DND-41 (cell line): ENCODE data around the gene GUCD1.

ENCODE experiments used
- ATAC-seq: fragments of 200-7000 bp; cut with Tn5 transposase; 3 replicates; pipeline ENCODE4 v1.9.1; 2021; ENCODE audit warnings: low read depth; ENCODE audit not compliant: insufficient read depth
- DNase-seq: peaks from one replicate; pipeline ENCODE4 v3.0.0-alpha.2; 2020
- H2AFZ ChIP-seq: 2 replicates; pipeline ENCODE4 v1.6.0; 2012; ENCODE audit warnings: low read depth, low read length
- H3K27ac ChIP-seq: 2 replicates; pipeline ENCODE4 v1.5.1; 2012; ENCODE audit warnings: low read length, inconsistent platforms
- H3K27me3 ChIP-seq: fragments of 200-600 bp; sonication (generic); 2 replicates; pipeline ENCODE4 v1.6.0; 2012; ENCODE audit warnings: low read length, mild to moderate bottlenecking, inconsistent platforms; ENCODE audit not compliant: insufficient read depth, poor library complexity
- H3K36me3 ChIP-seq: 2 replicates; pipeline ENCODE4 v1.5.1; 2012; ENCODE audit warnings: low read length, inconsistent platforms; ENCODE audit not compliant: insufficient read depth
- H3K4me1 ChIP-seq: 2 replicates; pipeline ENCODE4 v1.5.1; 2012; ENCODE audit warnings: mild to moderate bottlenecking, low read length; ENCODE audit not compliant: insufficient read depth
- H3K4me2 ChIP-seq: 2 replicates; pipeline ENCODE4 v1.6.0; 2012; ENCODE audit warnings: mild to moderate bottlenecking, moderate library complexity, low read length, inconsistent platforms; ENCODE audit not compliant: insufficient read depth
- H3K4me3 ChIP-seq, 2 experiments: fragments of 200-600 bp in 1 of 2; shearing (Covaris generic) in 1 of 2; 2 replicates each; pipeline ENCODE4 v1.5.1; 2012 to 2016; ENCODE audit warnings: inconsistent platforms in 2 of 2, low read length in 2 of 2, mild to moderate bottlenecking in 2 of 2, low read depth in 1 of 2, moderate library complexity in 1 of 2
- H3K79me2 ChIP-seq: 2 replicates; pipeline ENCODE4 v1.6.0; 2012; ENCODE audit warnings: low read length, inconsistent platforms; ENCODE audit not compliant: insufficient read depth
- H3K9ac ChIP-seq: 2 replicates; pipeline ENCODE4 v1.6.0; 2012; ENCODE audit warnings: low read depth, mild to moderate bottlenecking, inconsistent platforms, low read length, moderate library complexity
- H3K9me3 ChIP-seq: 2 replicates; pipeline ENCODE4 v1.5.1; 2012; ENCODE audit warnings: low read length, moderate library complexity, mild to moderate bottlenecking, inconsistent platforms; ENCODE audit not compliant: insufficient read depth, severe bottlenecking
- H4K20me1 ChIP-seq: 2 replicates; pipeline ENCODE4 v1.6.0; 2012; ENCODE audit warnings: low read length; ENCODE audit not compliant: insufficient read depth
- CTCF ChIP-seq: IDR thresholded peaks from 2 replicates; pipeline ENCODE4 v1.5.1; 2012; ENCODE audit warnings: borderline replicate concordance, low read length, moderate library complexity, mild to moderate bottlenecking; ENCODE audit not compliant: poor library complexity, severe bottlenecking; ENCODE audit errors: extremely low read depth
- EZH2 ChIP-seq: IDR thresholded peaks from 3 replicates; pipeline ENCODE4 v1.6.1; 2012; ENCODE audit warnings: borderline replicate concordance, low read depth, mild to moderate bottlenecking, moderate library complexity, low read length, inconsistent platforms; ENCODE audit not compliant: severe bottlenecking

Gene GUCD1

GRCh38 chr22:24518228-24518627 lies 36.7 kb downstream of the GUCD1 start:
- TF ChIP-seq EZH2 (no peak), CTCF (no peak)
- no peaks in the 10 kb centered on the region for H4K20me1 ChIP-seq
- no peak for DNase-seq
- no peak for ATAC-seq
- H3K27me3 ChIP-seq: no peaks in the 10 kb centered on the region
- no peaks in the 10 kb centered on the region for H3K79me2 ChIP-seq
- H3K9me3 ChIP-seq: no peaks in the 10 kb centered on the region
- H3K36me3 ChIP-seq: no peaks in the 10 kb centered on the region
- H2AFZ ChIP-seq: no peak overlapping the region
- H3K4me2 ChIP-seq: no peak overlapping the region
- H3K4me1 ChIP-seq: peaks cover 19% of the 10 kb centered on the region
- no peak overlapping the region for H3K4me3 ChIP-seq
- H3K27ac ChIP-seq: no peak overlapping the region
- no peak overlapping the region for H3K9ac ChIP-seq

GRCh38 chr22:24517446-24517845 lies 37.5 kb downstream of the GUCD1 start:
- H3K9me3 ChIP-seq: no peaks in the 10 kb centered on the region
- no peak overlapping the region for H3K27ac ChIP-seq
- H3K4me3 ChIP-seq: no peak overlapping the region
- no peaks in the 10 kb centered on the region for H3K79me2 ChIP-seq
- H2AFZ ChIP-seq: no peak overlapping the region
- TF ChIP-seq CTCF (no peak), EZH2 (no peak)
- no peak overlapping the region for H3K4me2 ChIP-seq
- no peaks in the 10 kb centered on the region for H4K20me1 ChIP-seq
- H3K9ac ChIP-seq: no peak overlapping the region
- H3K36me3 ChIP-seq: no peaks in the 10 kb centered on the region
- no peak for ATAC-seq
- H3K4me1 ChIP-seq: peaks cover 15% of the 10 kb centered on the region
- H3K27me3 ChIP-seq: no peaks in the 10 kb centered on the region
- DNase-seq: no peak

- no peak overlapping the region for H3K4me2 ChIP-seq
- peaks cover 15% of the 10 kb centered on the region for H3K4me1 ChIP-seq
- H3K9ac ChIP-seq: no peak overlapping the region
- ATAC-seq: no peak
- no peaks in the 10 kb centered on the region for H4K20me1 ChIP-seq
- TF ChIP-seq EZH2: no peak
- no peak for TF ChIP-seq CTCF
- DNase-seq: no peak
- H3K27ac ChIP-seq: no peak overlapping the region
- no peaks in the 10 kb centered on the region for H3K27me3 ChIP-seq
- no peaks in the 10 kb centered on the region for H3K79me2 ChIP-seq
- no peak overlapping the region for H2AFZ ChIP-seq
- H3K9me3 ChIP-seq: no peaks in the 10 kb centered on the region
- H3K4me3 ChIP-seq: no peak overlapping the region
- H3K36me3 ChIP-seq: no peaks in the 10 kb centered on the region
Observed at GRCh38 chr22:24516301-24516737, 38.6 kb downstream of the GUCD1 start.

GRCh38 chr22:24515027-24515338 lies 40.0 kb downstream of the GUCD1 start:
- ATAC-seq (no peak), DNase-seq (no peak)
- TF ChIP-seq EZH2 (no peak), CTCF (no peak)
- Histone ChIP-seq H3K4me1 (peaks cover 15% of the 10 kb centered on the region), H2AFZ (no peak overlapping the region), H3K9me3 (no peaks in the 10 kb centered on the region), H3K9ac (no peak overlapping the region), H3K4me2 (no peak overlapping the region), H3K36me3 (no peaks in the 10 kb centered on the region), H3K27ac (no peak overlapping the region), H3K79me2 (no peaks in the 10 kb centered on the region), H3K4me3 (no peak overlapping the region), H4K20me1 (no peaks in the 10 kb centered on the region), H3K27me3 (no peaks in the 10 kb centered on the region)
